IMR-90 (cell line): ENCODE results near the gene MEGF11. TPM values are rescaled to one million over a fixed set of nuclear protein-coding genes. Genes with fewer than 3 reads are reported as not detected.

ENCODE experiments used
- ATAC-seq: fragments of 200-7000 bp; cut with Tn5 transposase; 2 replicates; pipeline ENCODE4 v1.9.1; 2020; ENCODE audit warnings: low read depth, mild to moderate bottlenecking, moderate library complexity
- BruUV-seq: library from RNA; stranded (reverse); fragments of 400-500 nt; replicated peaks from 2 replicates; lab custom pipeline; 2021; lab: Mats Ljungman, UMichigan
- CTCF ChIA-PET: fragments of 300-600 bp; formaldehyde crosslinking; extraction: SDS; loops from one replicate; lab custom pipeline; 2021; ENCODE audit warnings: antibody characterized with exemption; lab: Yijun Ruan, JAX
- POLR2A ChIA-PET: fragments of 300-600 bp; sonication (Branson Sonifier 250); formaldehyde crosslinking; loops from one replicate; lab custom pipeline; 2022; ENCODE audit warnings: antibody characterized with exemption; ENCODE audit not compliant: unreplicated experiment; lab: Charles Lee
- DNase-seq: peaks from one replicate; pipeline ENCODE4 v3.0.0; 2013
- H2AFZ ChIP-seq: replicated peaks from 2 replicates; pipeline ENCODE3; 2013; ENCODE audit warnings: low read length, mild to moderate bottlenecking; ENCODE audit not compliant: poor library complexity
- H2AK5ac ChIP-seq: 2 replicates; pipeline ENCODE4 v1.6.1; 2013; ENCODE audit warnings: low read depth, low read length, inconsistent platforms
- H2AK9ac ChIP-seq: replicated peaks from 2 replicates; pipeline ENCODE3; 2013; ENCODE audit warnings: mild to moderate bottlenecking, low read depth, low read length, moderate library complexity; ENCODE audit not compliant: poor library complexity
- H2BK120ac ChIP-seq: 2 replicates; pipeline ENCODE4 v1.6.1; 2013; ENCODE audit warnings: low read depth, low read length, inconsistent platforms
- H2BK15ac ChIP-seq: 3 replicates; pipeline ENCODE4 v1.6.1; 2013; ENCODE audit warnings: low read depth, low read length, inconsistent platforms
- H2BK20ac ChIP-seq: 2 replicates; pipeline ENCODE4 v1.6.1; 2013; ENCODE audit warnings: low read depth, mild to moderate bottlenecking, inconsistent platforms, low read length, moderate library complexity
- H2BK5ac ChIP-seq: 2 replicates; pipeline ENCODE4 v1.6.1; 2013; ENCODE audit warnings: mild to moderate bottlenecking, low read depth, low read length, inconsistent platforms; ENCODE audit not compliant: poor library complexity, severe bottlenecking
- H3K14ac ChIP-seq: replicated peaks from 2 replicates; pipeline ENCODE4 v1.6.1; 2013; ENCODE audit warnings: low read depth, low read length, inconsistent platforms
- H3K18ac ChIP-seq: 2 replicates; pipeline ENCODE4 v1.6.1; 2013; ENCODE audit warnings: low read depth, low read length, control low read depth
- H3K23ac ChIP-seq: 2 replicates; pipeline ENCODE4 v1.6.1; 2013; ENCODE audit warnings: low read depth, low read length, inconsistent platforms
- H3K27ac ChIP-seq: 2 replicates; pipeline ENCODE4 v1.5.1; 2013; ENCODE audit warnings: mild to moderate bottlenecking, control low read depth, low read length; ENCODE audit not compliant: insufficient read depth
- H3K27me3 ChIP-seq: 2 replicates; pipeline ENCODE4 v1.6.1; 2013; ENCODE audit warnings: low read length; ENCODE audit not compliant: control insufficient read depth, insufficient read depth
- H3K36me3 ChIP-seq: 2 replicates; pipeline ENCODE4 v1.6.1; 2013; ENCODE audit warnings: low read length, mixed read lengths; ENCODE audit not compliant: control insufficient read depth, insufficient read depth
- H3K4ac ChIP-seq: 2 replicates; pipeline ENCODE4 v1.6.1; 2013; ENCODE audit warnings: low read depth, low read length, inconsistent platforms
- H3K4me1 ChIP-seq: 2 replicates; pipeline ENCODE4 v1.6.1; 2013; ENCODE audit warnings: low read length, mixed read lengths; ENCODE audit not compliant: control insufficient read depth, insufficient read depth
- H3K4me2 ChIP-seq: 2 replicates; pipeline ENCODE4 v1.6.1; 2013; ENCODE audit warnings: low read depth, mild to moderate bottlenecking, control low read depth, low read length, moderate library complexity
- H3K4me3 ChIP-seq: 2 replicates; pipeline ENCODE4 v1.5.1; 2013; ENCODE audit warnings: low read depth, mild to moderate bottlenecking, control low read depth, low read length, moderate library complexity; ENCODE audit not compliant: insufficient read depth
- H3K56ac ChIP-seq: 2 replicates; pipeline ENCODE4 v1.6.1; 2013; ENCODE audit warnings: low read length, inconsistent platforms; ENCODE audit not compliant: insufficient read depth; ENCODE audit errors: extremely low read depth
- H3K79me1 ChIP-seq, 2 experiments: 2 replicates each; pipeline ENCODE4 v1.6.1; 2013; ENCODE audit warnings: low read length in 2 of 2, inconsistent platforms in 1 of 2, low read depth in 1 of 2
- H3K9ac ChIP-seq: 2 replicates; pipeline ENCODE4 v1.6.1; 2013; ENCODE audit warnings: low read depth, low read length, control low read depth
- H3K9me1 ChIP-seq: 2 replicates; pipeline ENCODE4 v1.6.1; 2013; ENCODE audit warnings: low read length, inconsistent platforms; ENCODE audit not compliant: insufficient read depth
- H3K9me3 ChIP-seq: 2 replicates; pipeline ENCODE4 v1.6.1; 2013; ENCODE audit warnings: low read length; ENCODE audit not compliant: control insufficient read depth, insufficient read depth
- H4K20me1 ChIP-seq: 2 replicates; pipeline ENCODE4 v1.6.1; 2013; ENCODE audit warnings: low read length, inconsistent platforms; ENCODE audit not compliant: insufficient read depth
- H4K5ac ChIP-seq: 2 replicates; pipeline ENCODE4 v1.6.1; 2013; ENCODE audit warnings: mild to moderate bottlenecking, low read depth, low read length, control low read depth
- H4K8ac ChIP-seq, 2 experiments: 2 replicates each; pipeline ENCODE4 v1.6.1; 2013; ENCODE audit warnings: low read depth in 2 of 2, low read length in 2 of 2, control low read depth in 1 of 2, inconsistent platforms in 1 of 2
- H4K91ac ChIP-seq: 2 replicates; pipeline ENCODE4 v1.6.1; 2013; ENCODE audit warnings: low read depth, low read length, inconsistent platforms; ENCODE audit not compliant: insufficient read depth
- BHLHE40 ChIP-seq: fragments of 150-350 bp; IDR thresholded peaks from 2 replicates; pipeline ENCODE4 v1.6.1; 2016; ENCODE audit warnings: mild to moderate bottlenecking, low read depth, low read length
- FOS ChIP-seq: fragments of 150-350 bp; IDR thresholded peaks from 2 replicates; pipeline ENCODE4 v1.6.1; 2016; ENCODE audit warnings: low read depth, low read length
- MXI1 ChIP-seq: IDR thresholded peaks from 2 replicates; pipeline ENCODE4 v1.6.1; 2012; ENCODE audit warnings: low read depth, mild to moderate bottlenecking, low read length, moderate library complexity, borderline replicate concordance
- POLR2A ChIP-seq: IDR thresholded peaks from 2 replicates; pipeline ENCODE4 v1.6.1; 2012; ENCODE audit warnings: mild to moderate bottlenecking, low read depth, low read length
- RCOR1 ChIP-seq: IDR thresholded peaks from 2 replicates; pipeline ENCODE4 v1.6.1; 2012; ENCODE audit warnings: mild to moderate bottlenecking, low read length, improper control_type of control experiment; ENCODE audit not compliant: insufficient replicate concordance
- WGBS, 2 experiments: methylation state at CpG; one replicate each; pipeline versions ENCODE4 v1.1.5 to v1.1.7; 2013; ENCODE audit warnings: missing lambda C conversion rate in 2 of 2; ENCODE audit not compliant: insufficient read length in 1 of 2; ENCODE audit errors: extremely low coverage in 2 of 2; 5-methylcytosine and 5-hydroxymethylcytosine counted together
- dilution Hi-C: fragments of 300-500 bp; cut with HindIII; formaldehyde crosslinking; loops from one replicate; pipeline ENCODE4 v1.14.3; 2018; ENCODE audit warnings: low sequenced_read_pairs; ENCODE audit not compliant: unreplicated experiment
- in situ Hi-C: fragments of 300-500 bp; cut with MboI; formaldehyde crosslinking; loops from 3 replicates; pipeline ENCODE4 v1.14.3; 2019; ENCODE audit warnings: low sequenced_read_pairs, inconsistent platforms, mixed read lengths
- intact Hi-C: fragments of 100-400 bp; cut with micrococcal nuclease; formaldehyde crosslinking; loops from 2 replicates; pipeline ENCODE4 v1.10.0; 2022
- polyA plus RNA-seq, 3 experiments: library from polyadenylated mRNA; depleted of rRNA; stranded (reverse); fragments of >200 nt; gene quantifications; 2 replicates each; pipeline ENCODE4 v1.2.3, GENCODE V29; 2012; ENCODE audit warnings: low replicate concordance in 1 of 3
- total RNA-seq: library from RNA; depleted of rRNA; stranded (reverse); fragments of >200 nt; gene quantifications from 2 replicates; pipeline ENCODE4 v1.2.3, GENCODE V29; 2012
- TF ChIP-seq, protein P1 (sequence below): fragments of 150-350 bp; IDR thresholded peaks from 2 replicates; pipeline ENCODE4 v1.6.1; 2017; ENCODE audit warnings: mild to moderate bottlenecking, antibody characterized with exemption, low read length, low read depth

The MEGF11 gene
- total and polyA plus RNA-seq, 2 of the 4 experiments (the other 2 are of a cell fraction) = not detected

GRCh38 chr15:66080717-66081398, 172.7 kb downstream of the MEGF11 start:
- Histone ChIP-seq H2BK5ac (no peak overlapping the region), H3K4me1 (peaks cover 4% of the 10 kb centered on the region; the same call in 1 of the 2 replicates), H3K14ac (no peak overlapping the region), H3K23ac (no peak overlapping the region), H2AK9ac (no peak overlapping the region), H3K4me2 (peak overlapping the region; percentile 50; the same call in 1 of the 2 replicates), H4K20me1 (no peaks in the 10 kb centered on the region), H3K9ac (no peak overlapping the region), H2AK5ac (no peak overlapping the region), H3K79me1 (no peaks in the 10 kb centered on the region), H3K27me3 (peaks cover 48% of the 10 kb centered on the region), H3K18ac (no peak overlapping the region), H2BK15ac (no peak overlapping the region), H3K27ac (no peak overlapping the region), H3K4ac (no peak overlapping the region), H3K9me3 (no peaks in the 10 kb centered on the region), H3K56ac (no peak overlapping the region), H3K36me3 (no peaks in the 10 kb centered on the region), H4K8ac (no peak overlapping the region), H2BK120ac (no peak overlapping the region), H3K4me3 (no peak overlapping the region), H3K9me1 (no peaks in the 10 kb centered on the region), H4K5ac (no peak overlapping the region), H2BK20ac (no peak overlapping the region), H4K91ac (no peak overlapping the region), H2AFZ (peak overlapping the region; percentile 3)
- POLR2A ChIA-PET = interaction anchor here (0.6 kb wide), 1 partner anchor 133 kb away, joined by 16 read pairs; no protein-coding TSS in a partner anchor
- in situ Hi-C loops (no loop called here), dilution Hi-C loops (no loop called here), intact Hi-C loops (no loop called here)
- ATAC-seq (peak; percentile 94), DNase-seq (peak; percentile 58)
- peak; percentile 28 for TF ChIP-seq RCOR1
- TF ChIP-seq BHLHE40 = peak; percentile 90
- no peak for TF ChIP-seq POLR2A
- TF ChIP-seq MXI1 = 0 out of 2 replicates have a peak, but pooled peaks have one; percentile 18
- TF ChIP-seq FOS = peak; percentile 42
- TF ChIP-seq, protein P1, sequence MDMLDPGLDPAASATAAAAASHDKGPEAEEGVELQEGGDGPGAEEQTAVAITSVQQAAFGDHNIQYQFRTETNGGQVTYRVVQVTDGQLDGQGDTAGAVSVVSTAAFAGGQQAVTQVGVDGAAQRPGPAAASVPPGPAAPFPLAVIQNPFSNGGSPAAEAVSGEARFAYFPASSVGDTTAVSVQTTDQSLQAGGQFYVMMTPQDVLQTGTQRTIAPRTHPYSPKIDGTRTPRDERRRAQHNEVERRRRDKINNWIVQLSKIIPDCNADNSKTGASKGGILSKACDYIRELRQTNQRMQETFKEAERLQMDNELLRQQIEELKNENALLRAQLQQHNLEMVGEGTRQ = no peak
- CTCF ChIA-PET = interaction anchor here (0.5 to 0.9 kb wide), 3 partner anchors 9 to 365 kb away, joined by 3 to 5 read pairs (median 3); no protein-coding TSS in a partner anchor
- WGBS, 2 experiments = 60% methylated on average over 1 of the region's 23 CpGs; no CpG with 5 or more reads in 1 of the 2 experiments
- BruUV-seq = no TSS peak
